ENCODE data around the gene ABCC4. TPM values are rescaled to one million over a fixed set of nuclear protein-coding genes. Genes with fewer than 3 reads are reported as not detected.

Gene ABCC4
- total and polyA plus RNA-seq, 8 donors: 1.5 to 87.2 (median 29.7) TPM

- Histone ChIP-seq H3K36me3 (peaks cover 0 to 50% (median 39%) of the 10 kb centered on the region in 4 donors), H3K27ac (no peak overlapping the region), H3K4me3 (no peak overlapping the region), H3K9me3 (no peaks in the 10 kb centered on the region), H3K27me3 (no peaks in the 10 kb centered on the region), H3K4me1 (no peaks in the 10 kb centered on the region)
- no peak for DNase-seq
- intact Hi-C loops (cut with DNase I; ENCODE audit: low total_unique reads): no loop called here
- WGBS, 5 donors: 88 to 94% (median 89%) methylated on average over 4 of the region's 4 CpGs
- no peak for TF ChIP-seq POLR2AphosphoS5 (IDR thresholded peaks at IDR 0.05)
- no peak for TF ChIP-seq EP300 (IDR thresholded peaks at IDR 0.05)
- TF ChIP-seq POLR2A (IDR thresholded peaks at IDR 0.05): no peak
- TF ChIP-seq CTCF (IDR thresholded peaks at IDR 0.05): no peak
Measured at GRCh38 chr13:95164830-95165229, 136.4 kb downstream of the ABCC4 start.

- no peak overlapping the region for H3K4me3 ChIP-seq
- peaks cover 0 to 6% (median 0%) of the 10 kb centered on the region in 4 donors for H3K4me1 ChIP-seq
- no peak for DNase-seq
- H3K9me3 ChIP-seq: no peaks in the 10 kb centered on the region
- H3K27ac ChIP-seq: peak overlapping the region in 1 of 5 donors; percentile 24
- peaks cover 0 to 31% (median 21%) of the 10 kb centered on the region in 4 donors for H3K36me3 ChIP-seq
- no peaks in the 10 kb centered on the region for H3K27me3 ChIP-seq
- 37 to 62% (median 48%) methylated on average over 4 of the region's 4 CpGs for WGBS, 5 donors
- TF ChIP-seq POLR2AphosphoS5 (IDR thresholded peaks at IDR 0.05) (no peak), CTCF (IDR thresholded peaks at IDR 0.05) (no peak)
- intact Hi-C loops (cut with DNase I; ENCODE audit: low total_unique reads): no loop called here
Measured at GRCh38 chr13:95160112-95160906, 140.9 kb downstream of the ABCC4 start.

DNA sequence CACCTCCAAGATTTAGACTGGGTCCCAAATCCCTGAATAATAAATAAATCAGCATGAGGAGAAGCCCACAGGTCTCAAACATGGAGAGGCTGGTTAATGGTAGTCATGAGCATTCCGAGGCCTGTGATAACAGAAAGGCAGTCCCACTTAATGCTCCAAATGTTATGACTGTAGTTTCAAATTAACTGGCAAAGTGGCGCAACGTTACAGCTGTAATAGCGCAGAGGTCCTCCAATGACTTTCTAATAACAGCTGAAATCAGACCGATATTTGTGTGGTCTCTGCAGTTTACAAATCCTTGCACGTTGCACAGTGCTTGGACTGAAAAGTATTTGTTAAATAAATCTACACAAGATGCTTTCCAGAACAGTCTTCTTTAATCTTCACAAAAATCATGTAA is 141.8 kb downstream of the ABCC4 start:
- Histone ChIP-seq H3K36me3 (peaks cover 0 to 23% (median 14%) of the 10 kb centered on the region in 4 donors), H3K27me3 (no peaks in the 10 kb centered on the region), H3K27ac (no peak overlapping the region), H3K4me3 (no peak overlapping the region), H3K4me1 (peaks cover 0 to 10% (median under 1%) of the 10 kb centered on the region in 4 donors), H3K9me3 (no peaks in the 10 kb centered on the region)
- TF ChIP-seq POLR2AphosphoS5 (IDR thresholded peaks at IDR 0.05) (no peak), EP300 (IDR thresholded peaks at IDR 0.05) (no peak), CTCF (IDR thresholded peaks at IDR 0.05) (no peak), POLR2A (IDR thresholded peaks at IDR 0.05) (no peak)
- WGBS, 5 donors: 86 to 91% (median 86%) methylated on average over 6 of the region's 6 CpGs
- DNase-seq: no peak
- intact Hi-C loops (cut with DNase I; ENCODE audit: low total_unique reads): loop anchor here (5.0 kb wide), 1 partner anchor 482 kb away; no protein-coding TSS in a partner anchor

- Histone ChIP-seq H3K4me1 (peaks cover 4 to 24% (median 7%) of the 10 kb centered on the region in 4 donors), H3K27me3 (no peaks in the 10 kb centered on the region), H3K27ac (no peak overlapping the region), H3K36me3 (peaks cover 0 to 12% (median 0%) of the 10 kb centered on the region in 4 donors), H3K4me3 (no peak overlapping the region), H3K9me3 (no peaks in the 10 kb centered on the region)
- 66 to 81% (median 74%) methylated on average over 3 of the region's 3 CpGs for WGBS, 5 donors
- intact Hi-C loops (cut with DNase I; ENCODE audit: low total_unique reads): loop anchor here (5.0 kb wide), 1 partner anchor 479 kb away; no protein-coding TSS in a partner anchor
- DNase-seq: peak in 1 of 2 donors; percentile 60
- TF ChIP-seq EP300 (IDR thresholded peaks at IDR 0.05) (no peak), CTCF (IDR thresholded peaks at IDR 0.05) (peak in 2 of 7 experiments; percentile 21 to 36)
Measured at GRCh38 chr13:95156208-95156607, 145.0 kb downstream of the ABCC4 start.

Data from stomach (tissue), 9 donors.